SJCRH30 (cell line): ENCODE results near the gene INPPL1. TPM values are rescaled to one million over a fixed set of nuclear protein-coding genes. Genes with fewer than 3 reads are reported as not detected.
"Not testable (repeated sequence)": the region's sequence is repeated elsewhere in the genome, so short reads cannot be mapped to it uniquely, and the experiment has no call there.

Source experiments
- DNase-seq, 2 experiments: peaks; one replicate each; pipeline ENCODE4 v3.0.0-alpha.2; 2015 to 2020
- H3K27ac ChIP-seq: fragments of 250-450 bp; sonication (Bioruptor Pico); 2 replicates; pipeline ENCODE4 v1.5.1; 2020; ENCODE audit warnings: mild to moderate bottlenecking, moderate library complexity
- H3K27me3 ChIP-seq: fragments of 250-450 bp; sonication (Bioruptor Pico); 2 replicates; pipeline ENCODE4 v1.5.1; 2020; ENCODE audit warnings: mild to moderate bottlenecking, moderate library complexity
- H3K36me3 ChIP-seq: fragments of 250-450 bp; sonication (Bioruptor Pico); 2 replicates; pipeline ENCODE4 v1.5.1; 2020; ENCODE audit warnings: mild to moderate bottlenecking, moderate library complexity
- H3K4me1 ChIP-seq: fragments of 250-450 bp; sonication (Bioruptor Pico); 2 replicates; pipeline ENCODE4 v1.5.1; 2020; ENCODE audit warnings: mild to moderate bottlenecking, moderate library complexity
- H3K4me3 ChIP-seq: fragments of 250-450 bp; sonication (Bioruptor Pico); 2 replicates; pipeline ENCODE4 v1.5.1; 2020; ENCODE audit warnings: mild to moderate bottlenecking, moderate library complexity
- H3K9me3 ChIP-seq: fragments of 250-450 bp; sonication (Bioruptor Pico); replicated peaks from 2 replicates; pipeline ENCODE4 v1.5.1; 2020; ENCODE audit warnings: mild to moderate bottlenecking, moderate library complexity
- total RNA-seq: library from RNA; depleted of rRNA; stranded (reverse); fragments of >200 nt; shearing (Covaris generic); gene quantifications from 2 replicates; pipeline ENCODE4 v1.2.3, GENCODE V29; 2014; rRNA removed

INPPL1 gene
- 141 and 168 TPM in 2 replicates for total RNA-seq

GRCh38 chr11:72224564-72225410, at the start of gene INPPL1:
Gene INPPL1 (plus strand): TSS chr11:72224767. CDS start chr11:72224985, 218 bp downstream.
- DNase-seq, result peak; percentile 47 to 49

GRCh38 chr11:72177656-72178055, 46.9 kb upstream of the INPPL1 start:
- Histone ChIP-seq H3K27ac (no peak overlapping the region), H3K9me3 (no peaks in the 10 kb centered on the region), H3K4me1 (no peaks in the 10 kb centered on the region), H3K4me3 (no peak overlapping the region), H3K36me3 (no peaks in the 10 kb centered on the region), H3K27me3 (no peaks in the 10 kb centered on the region)
- no peak for DNase-seq

More at GRCh38 chr11:72224564-72225410, at the start of gene INPPL1:
- Histone ChIP-seq H3K27ac (peak within 1 kb of the TSS; percentile 95), H3K4me3 (peak within 1 kb of the TSS; percentile 97), H3K9me3 (no peaks in the 10 kb centered on the region), H3K4me1 (peaks cover 26% of the 10 kb centered on the region), H3K36me3 (peaks cover 21% of the 10 kb centered on the region), H3K27me3 (no peaks in the 10 kb centered on the region)

GRCh38 chr11:72179049-72179803, 45.3 kb upstream of the INPPL1 start:
- H3K4me3 ChIP-seq, result no peak overlapping the region
- no peaks in the 10 kb centered on the region for H3K27me3 ChIP-seq
- no peaks in the 10 kb centered on the region for H3K4me1 ChIP-seq
- H3K36me3 ChIP-seq, result no peaks in the 10 kb centered on the region
- H3K27ac ChIP-seq, result no peak overlapping the region
- H3K9me3 ChIP-seq, result no peaks in the 10 kb centered on the region
- no peak for DNase-seq

- Histone ChIP-seq H3K36me3 (no peaks in the 10 kb centered on the region), H3K4me3 (no peak overlapping the region), H3K9me3 (no peaks in the 10 kb centered on the region), H3K27ac (no peak overlapping the region), H3K27me3 (no peaks in the 10 kb centered on the region), H3K4me1 (no peaks in the 10 kb centered on the region)
- DNase-seq, result no peak
These were observed 44.7 kb upstream of the INPPL1 start for GRCh38 chr11:72179804-72180396.

GRCh38 chr11:72180892-72181552, 43.5 kb upstream of the INPPL1 start:
- not testable (repeated sequence) for H3K9me3 ChIP-seq, DNase-seq, H3K27ac ChIP-seq

DNA sequence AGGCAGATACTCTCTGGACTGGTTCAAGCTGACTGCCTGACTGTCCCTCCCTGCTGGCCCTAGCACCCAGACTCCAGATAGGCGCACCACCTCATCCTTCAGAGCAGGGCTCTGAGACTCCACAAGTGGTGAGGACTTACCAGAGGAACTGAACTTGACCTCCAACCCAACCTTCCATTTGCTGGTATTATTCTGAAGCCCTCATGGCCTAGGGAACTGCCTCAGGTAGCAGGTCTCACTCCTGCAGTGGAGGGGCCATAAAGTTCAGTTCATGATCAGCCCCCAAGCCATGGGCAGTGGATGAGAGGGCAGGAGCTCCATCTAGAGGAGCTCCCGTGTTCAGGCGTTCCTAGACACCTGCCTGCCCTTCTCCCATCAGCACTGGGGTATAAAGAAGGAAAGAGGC, 43.0 kb upstream of the INPPL1 start:
- not testable (repeated sequence) for H3K27ac ChIP-seq, H3K4me3 ChIP-seq, H3K27me3 ChIP-seq, H3K9me3 ChIP-seq, H3K36me3 ChIP-seq, H3K4me1 ChIP-seq
- DNase-seq, result peak in 1 of 2 experiments; percentile 12

More at GRCh38 chr11:72180892-72181552, 43.5 kb upstream of the INPPL1 start:
- H3K36me3 ChIP-seq, H3K4me1 ChIP-seq, H3K27me3 ChIP-seq, H3K4me3 ChIP-seq: not testable (repeated sequence)

GRCh38 chr11:72188267-72188666, 36.3 kb upstream of the INPPL1 start:
- no peaks in the 10 kb centered on the region for H3K36me3 ChIP-seq
- H3K4me1 ChIP-seq, result peaks cover 8% of the 10 kb centered on the region; the same call in 1 of the 2 replicates
- H3K9me3 ChIP-seq, result no peaks in the 10 kb centered on the region
- no peaks in the 10 kb centered on the region for H3K27me3 ChIP-seq
- no peak for DNase-seq
- H3K4me3 ChIP-seq, result no peak overlapping the region
- H3K27ac ChIP-seq, result no peak overlapping the region

- H3K4me3 ChIP-seq, result no peak overlapping the region
- H3K36me3 ChIP-seq, result no peaks in the 10 kb centered on the region
- H3K27ac ChIP-seq, result no peak overlapping the region
- peak in 1 of 2 experiments; percentile 13 for DNase-seq
- peaks cover 8% of the 10 kb centered on the region; the same call in 1 of the 2 replicates for H3K4me1 ChIP-seq
- no peaks in the 10 kb centered on the region for H3K27me3 ChIP-seq
- H3K9me3 ChIP-seq, result no peaks in the 10 kb centered on the region
These were observed 34.9 kb upstream of the INPPL1 start for GRCh38 chr11:72189455-72190250.

DNA sequence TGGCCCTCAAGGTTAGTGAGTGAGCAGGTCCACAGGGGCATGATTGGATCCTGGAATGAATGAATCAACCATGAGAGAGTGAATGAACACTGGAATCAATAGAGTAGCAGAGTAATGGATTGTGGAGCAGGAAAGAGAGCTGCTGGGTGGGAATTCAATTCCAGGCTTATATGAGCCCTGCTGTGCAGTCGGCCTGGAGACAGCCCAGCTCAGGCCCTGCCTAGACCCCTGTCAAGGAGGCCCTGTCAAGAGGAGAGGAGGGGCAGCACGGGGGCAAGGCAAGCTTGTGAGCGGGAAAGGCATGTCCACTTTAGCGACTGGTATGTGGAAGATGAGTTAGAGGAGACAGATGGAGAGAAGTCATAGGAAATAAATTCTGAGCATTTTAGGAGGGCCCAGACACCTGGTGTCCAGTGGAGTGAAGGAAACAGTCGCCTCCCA, 33.9 kb upstream of the INPPL1 start:
- no peaks in the 10 kb centered on the region for H3K36me3 ChIP-seq
- no peak overlapping the region for H3K4me3 ChIP-seq
- H3K9me3 ChIP-seq, result no peaks in the 10 kb centered on the region
- peaks cover 8% of the 10 kb centered on the region; the same call in 1 of the 2 replicates for H3K4me1 ChIP-seq
- DNase-seq, result peak in 1 of 2 experiments; percentile 18
- H3K27ac ChIP-seq, result no peak overlapping the region
- H3K27me3 ChIP-seq, result no peaks in the 10 kb centered on the region

- Histone ChIP-seq H3K36me3 (no peaks in the 10 kb centered on the region), H3K9me3 (no peaks in the 10 kb centered on the region), H3K27me3 (no peaks in the 10 kb centered on the region), H3K27ac (no peak within 1 kb of the TSS), H3K4me3 (no peak within 1 kb of the TSS), H3K4me1 (peaks cover 8% of the 10 kb centered on the region; the same call in 1 of the 2 replicates)
- DNase-seq, result peak; percentile 67 to 75
These were observed 32.6 kb upstream of the INPPL1 start, which contains the start of gene FOLR1 for GRCh38 chr11:72191961-72192381. Gene FOLR1 (plus strand): TSS chr11:72192140. CDS start chr11:72192174, 34 bp downstream.

- Histone ChIP-seq H3K27ac (no peak overlapping the region), H3K27me3 (no peaks in the 10 kb centered on the region), H3K4me1 (peaks cover 8% of the 10 kb centered on the region; the same call in 1 of the 2 replicates), H3K36me3 (no peaks in the 10 kb centered on the region), H3K9me3 (no peaks in the 10 kb centered on the region), H3K4me3 (no peak overlapping the region)
- no peak for DNase-seq
These were observed 28.9 kb upstream of the INPPL1 start for GRCh38 chr11:72195518-72196270.

GRCh38 chr11:72201445-72201844, 23.1 kb upstream of the INPPL1 start:
- not testable (repeated sequence) for DNase-seq, H3K36me3 ChIP-seq, H3K27ac ChIP-seq

GRCh38 chr11:72202571-72202970, 22.0 kb upstream of the INPPL1 start:
- Histone ChIP-seq H3K27me3 (no peaks in the 10 kb centered on the region), H3K27ac (no peak overlapping the region), H3K4me1 (no peaks in the 10 kb centered on the region), H3K36me3 (no peaks in the 10 kb centered on the region), H3K9me3 (no peaks in the 10 kb centered on the region), H3K4me3 (no peak overlapping the region)
- DNase-seq, result no peak

More at GRCh38 chr11:72201445-72201844, 23.1 kb upstream of the INPPL1 start:
- H3K4me1 ChIP-seq, H3K4me3 ChIP-seq, H3K27me3 ChIP-seq, H3K9me3 ChIP-seq: not testable (repeated sequence)
